ENCODE measurements around the gene MAML3. TPM values are rescaled to one million over a fixed set of nuclear protein-coding genes. Genes with fewer than 3 reads are reported as not detected.

Gene MAML3
- total and polyA plus RNA-seq, 2 of the 13 experiments (the other 11 are each of a cell fraction or from before 2014, with no cell fraction given), result 0.05 to 0.13 TPM

DNA sequence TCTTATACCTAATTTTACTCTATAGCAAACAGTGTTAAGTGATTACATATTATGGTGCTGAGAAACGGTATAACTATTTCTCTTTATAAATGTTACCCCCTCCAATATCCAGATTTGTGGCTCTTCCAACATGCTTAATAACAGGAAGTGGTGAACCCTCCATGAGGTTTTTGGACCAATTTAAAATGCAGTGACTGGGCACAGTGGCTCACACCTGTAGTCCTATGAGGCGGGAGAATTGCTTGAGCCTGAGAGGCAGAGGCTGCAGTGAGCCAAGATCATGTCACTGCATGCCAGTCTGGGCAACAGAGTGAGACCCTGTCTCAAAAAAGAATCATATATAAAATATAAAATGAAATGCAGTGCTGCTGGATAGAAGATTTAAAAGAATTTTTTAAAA lies 351.1 kb downstream of the MAML3 start:
- CTCF ChIA-PET (ENCODE audit: low intra/inter-chr PET ratio, low total read pairs), result no interaction called here
- no peaks in the 10 kb centered on the region for H3K9me3 ChIP-seq (ENCODE audit: low read length)
- no peak overlapping the region for H3K4me2 ChIP-seq (ENCODE audit: low read depth, low read length)
- intact Hi-C loops (cut with micrococcal nuclease; ENCODE audit: unreplicated experiment) (no loop called here), in situ Hi-C loops (cut with HindIII; ENCODE audit: extremely low pct_ligation_motif_present, low pct_unique_long_range_greater_than_20kb) (no loop called here)
- peaks cover 2 to 15% of the 10 kb centered on the region in 2 experiments; a peak in 3 of 5 replicates for H3K27me3 ChIP-seq (ENCODE audit: control insufficient read depth in 1 of 2, insufficient read depth in 2 of 2, low read length in 2 of 2)
- H3K27ac ChIP-seq (ENCODE audit: extremely low read length, insufficient read depth, low read length), result no peak overlapping the region
- H4K20me1 ChIP-seq (ENCODE audit: insufficient read depth, low read length), result no peaks in the 10 kb centered on the region
- BruUV-seq (replicated peaks), result no TSS peak
- peaks cover 10% of the 10 kb centered on the region for H3K4me1 ChIP-seq (ENCODE audit: insufficient read depth, low read length)
- DNase-seq (ENCODE audit: low spot score) (no peak), FAIRE-seq (no peak), ATAC-seq (no peak)
- H3K36me3 ChIP-seq (replicated peaks in 1 of 2; ENCODE audit: control insufficient read depth in 1 of 2, insufficient read depth in 2 of 2, low read length in 2 of 2), result no peaks in the 10 kb centered on the region
- POLR2A ChIA-PET, result no interaction called here
- no peak overlapping the region for H2AFZ ChIP-seq (ENCODE audit: low read length)
- H3K4me3 ChIP-seq (replicated peaks in 1 of 3; ENCODE audit: insufficient read depth in 1 of 3, low read depth in 2 of 3, low read length in 3 of 3), result no peak overlapping the region
- no peaks in the 10 kb centered on the region for H3K79me2 ChIP-seq (ENCODE audit: insufficient read depth, low read length)
- WGBS (ENCODE audit: low lambda C conversion rate), result 32% methylated on average over 2 of the region's 2 CpGs
- H3K9ac ChIP-seq (ENCODE audit: insufficient read depth, low read depth, low read length), result no peak overlapping the region
- TF ChIP-seq ZNF224 (CRISPR knock-in tag; IDR thresholded peaks at IDR 0.05), result no peak
- TF ChIP-seq ZNF3 (CRISPR knock-in tag; IDR thresholded peaks at IDR 0.05), result no peak
- TF ChIP-seq, protein P1, sequence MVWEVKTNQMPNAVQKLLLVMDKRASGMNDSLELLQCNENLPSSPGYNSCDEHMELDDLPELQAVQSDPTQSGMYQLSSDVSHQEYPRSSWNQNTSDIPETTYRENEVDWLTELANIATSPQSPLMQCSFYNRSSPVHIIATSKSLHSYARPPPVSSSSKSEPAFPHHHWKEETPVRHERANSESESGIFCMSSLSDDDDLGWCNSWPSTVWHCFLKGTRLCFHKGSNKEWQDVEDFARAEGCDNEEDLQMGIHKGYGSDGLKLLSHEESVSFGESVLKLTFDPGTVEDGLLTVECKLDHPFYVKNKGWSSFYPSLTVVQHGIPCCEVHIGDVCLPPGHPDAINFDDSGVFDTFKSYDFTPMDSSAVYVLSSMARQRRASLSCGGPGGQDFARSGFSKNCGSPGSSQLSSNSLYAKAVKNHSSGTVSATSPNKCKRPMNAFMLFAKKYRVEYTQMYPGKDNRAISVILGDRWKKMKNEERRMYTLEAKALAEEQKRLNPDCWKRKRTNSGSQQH (CRISPR knock-in tag; IDR thresholded peaks at IDR 0.05; ENCODE audit: low read depth), result no peak
- TF ChIP-seq EHMT2 (IDR thresholded peaks at IDR 0.05; ENCODE audit: borderline replicate concordance, low read depth, low read length), result no peak
- TF ChIP-seq DPF2 (CRISPR knock-in tag; IDR thresholded peaks at IDR 0.05; ENCODE audit: borderline replicate concordance, low read depth), result no peak
- TF ChIP-seq, protein P2, sequence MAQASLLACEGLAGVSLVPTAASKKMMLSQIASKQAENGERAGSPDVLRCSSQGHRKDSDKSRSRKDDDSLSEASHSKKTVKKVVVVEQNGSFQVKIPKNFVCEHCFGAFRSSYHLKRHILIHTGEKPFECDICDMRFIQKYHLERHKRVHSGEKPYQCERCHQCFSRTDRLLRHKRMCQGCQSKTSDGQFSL (CRISPR knock-in tag; IDR thresholded peaks at IDR 0.05), result no peak
- TF ChIP-seq SPEN (CRISPR knock-in tag; IDR thresholded peaks at IDR 0.05; ENCODE audit: low read depth), result no peak
- no peak for TF ChIP-seq MZF1 (CRISPR knock-in tag; IDR thresholded peaks at IDR 0.05; ENCODE audit: borderline replicate concordance)
- TF ChIP-seq HDAC1 (CRISPR knock-in tag; IDR thresholded peaks at IDR 0.05), result no peak
- no peak for TF ChIP-seq FOXA3 (CRISPR knock-in tag; IDR thresholded peaks at IDR 0.05)
- no peak for TF ChIP-seq ATF7 (IDR thresholded peaks at IDR 0.05)
- TF ChIP-seq ATF7 (CRISPR knock-in tag; IDR thresholded peaks at IDR 0.05), result no peak
- no peak for TF ChIP-seq SP2 (CRISPR knock-in tag; IDR thresholded peaks at IDR 0.05)
- TF ChIP-seq NFATC3 (CRISPR knock-in tag; IDR thresholded peaks at IDR 0.05), result no peak
- TF ChIP-seq NPAS2 (CRISPR knock-in tag; IDR thresholded peaks at IDR 0.05; ENCODE audit: borderline replicate concordance), result no peak
- TF ChIP-seq, protein P3, sequence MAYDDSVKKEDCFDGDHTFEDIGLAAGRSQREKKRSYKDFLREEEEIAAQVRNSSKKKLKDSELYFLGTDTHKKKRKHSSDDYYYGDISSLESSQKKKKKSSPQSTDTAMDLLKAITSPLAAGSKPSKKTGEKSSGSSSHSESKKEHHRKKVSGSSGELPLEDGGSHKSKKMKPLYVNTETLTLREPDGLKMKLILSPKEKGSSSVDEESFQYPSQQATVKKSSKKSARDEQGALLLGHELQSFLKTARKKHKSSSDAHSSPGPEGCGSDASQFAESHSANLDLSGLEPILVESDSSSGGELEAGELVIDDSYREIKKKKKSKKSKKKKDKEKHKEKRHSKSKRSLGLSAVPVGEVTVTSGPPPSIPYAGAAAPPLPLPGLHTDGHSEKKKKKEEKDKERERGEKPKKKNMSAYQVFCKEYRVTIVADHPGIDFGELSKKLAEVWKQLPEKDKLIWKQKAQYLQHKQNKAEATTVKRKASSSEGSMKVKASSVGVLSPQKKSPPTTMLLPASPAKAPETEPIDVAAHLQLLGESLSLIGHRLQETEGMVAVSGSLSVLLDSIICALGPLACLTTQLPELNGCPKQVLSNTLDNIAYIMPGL (CRISPR knock-in tag; IDR thresholded peaks at IDR 0.05; ENCODE audit: borderline replicate concordance in 1 of 2, low read depth in 1 of 2), result no peak
- TF ChIP-seq ELF4 (CRISPR knock-in tag; IDR thresholded peaks at IDR 0.05; ENCODE audit: borderline replicate concordance), result no peak
- no peak for TF ChIP-seq ZNF780A (CRISPR knock-in tag; IDR thresholded peaks at IDR 0.05)
- TF ChIP-seq, protein P4, sequence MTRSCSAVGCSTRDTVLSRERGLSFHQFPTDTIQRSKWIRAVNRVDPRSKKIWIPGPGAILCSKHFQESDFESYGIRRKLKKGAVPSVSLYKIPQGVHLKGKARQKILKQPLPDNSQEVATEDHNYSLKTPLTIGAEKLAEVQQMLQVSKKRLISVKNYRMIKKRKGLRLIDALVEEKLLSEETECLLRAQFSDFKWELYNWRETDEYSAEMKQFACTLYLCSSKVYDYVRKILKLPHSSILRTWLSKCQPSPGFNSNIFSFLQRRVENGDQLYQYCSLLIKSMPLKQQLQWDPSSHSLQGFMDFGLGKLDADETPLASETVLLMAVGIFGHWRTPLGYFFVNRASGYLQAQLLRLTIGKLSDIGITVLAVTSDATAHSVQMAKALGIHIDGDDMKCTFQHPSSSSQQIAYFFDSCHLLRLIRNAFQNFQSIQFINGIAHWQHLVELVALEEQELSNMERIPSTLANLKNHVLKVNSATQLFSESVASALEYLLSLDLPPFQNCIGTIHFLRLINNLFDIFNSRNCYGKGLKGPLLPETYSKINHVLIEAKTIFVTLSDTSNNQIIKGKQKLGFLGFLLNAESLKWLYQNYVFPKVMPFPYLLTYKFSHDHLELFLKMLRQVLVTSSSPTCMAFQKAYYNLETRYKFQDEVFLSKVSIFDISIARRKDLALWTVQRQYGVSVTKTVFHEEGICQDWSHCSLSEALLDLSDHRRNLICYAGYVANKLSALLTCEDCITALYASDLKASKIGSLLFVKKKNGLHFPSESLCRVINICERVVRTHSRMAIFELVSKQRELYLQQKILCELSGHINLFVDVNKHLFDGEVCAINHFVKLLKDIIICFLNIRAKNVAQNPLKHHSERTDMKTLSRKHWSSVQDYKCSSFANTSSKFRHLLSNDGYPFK (CRISPR knock-in tag; IDR thresholded peaks at IDR 0.05; ENCODE audit: borderline replicate concordance), result no peak

All from HepG2 (cell line).